ENCODE data around the gene GALNT15.

The GALNT15 gene

DNA sequence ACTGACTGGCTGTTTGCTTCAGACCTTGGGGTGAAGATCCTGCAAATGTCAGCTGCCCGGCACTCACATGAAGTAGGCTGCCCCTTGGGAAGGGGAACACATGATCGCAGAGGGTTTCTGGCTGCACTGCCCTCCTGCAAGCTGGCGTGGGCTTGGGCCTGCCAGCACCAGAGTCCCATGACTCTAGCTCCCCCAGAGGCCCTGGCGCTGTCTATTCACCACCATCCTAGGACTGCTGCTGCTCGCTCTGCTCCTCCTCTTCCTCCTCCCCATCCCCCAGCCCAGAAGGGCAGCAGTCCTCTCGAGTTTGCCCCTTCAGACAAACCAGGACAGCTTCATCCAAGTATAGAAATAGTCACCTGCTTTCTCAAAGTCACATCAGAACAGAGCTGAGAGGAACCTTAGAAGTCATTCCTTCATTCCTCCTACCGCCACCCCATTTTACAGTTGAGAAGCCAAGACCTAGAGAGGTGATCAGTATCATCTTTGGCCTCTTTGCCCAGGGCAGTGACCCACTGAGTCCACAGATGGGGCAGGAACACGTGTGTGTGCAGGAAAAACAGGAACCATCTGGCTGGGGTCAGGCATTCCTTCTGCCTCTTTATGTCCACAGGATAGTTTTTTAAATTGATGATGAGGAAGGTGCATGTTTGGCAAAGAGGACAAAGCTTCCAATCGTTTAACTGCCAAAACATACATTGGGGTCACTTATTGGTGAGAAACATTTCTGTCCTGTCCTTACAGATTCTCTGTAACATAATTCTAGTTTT, 77.0 kb downstream of the GALNT15 start:
- in situ Hi-C loops (cut with HindIII; ENCODE audit: low sequenced_read_pairs) = no loop called here

DNA sequence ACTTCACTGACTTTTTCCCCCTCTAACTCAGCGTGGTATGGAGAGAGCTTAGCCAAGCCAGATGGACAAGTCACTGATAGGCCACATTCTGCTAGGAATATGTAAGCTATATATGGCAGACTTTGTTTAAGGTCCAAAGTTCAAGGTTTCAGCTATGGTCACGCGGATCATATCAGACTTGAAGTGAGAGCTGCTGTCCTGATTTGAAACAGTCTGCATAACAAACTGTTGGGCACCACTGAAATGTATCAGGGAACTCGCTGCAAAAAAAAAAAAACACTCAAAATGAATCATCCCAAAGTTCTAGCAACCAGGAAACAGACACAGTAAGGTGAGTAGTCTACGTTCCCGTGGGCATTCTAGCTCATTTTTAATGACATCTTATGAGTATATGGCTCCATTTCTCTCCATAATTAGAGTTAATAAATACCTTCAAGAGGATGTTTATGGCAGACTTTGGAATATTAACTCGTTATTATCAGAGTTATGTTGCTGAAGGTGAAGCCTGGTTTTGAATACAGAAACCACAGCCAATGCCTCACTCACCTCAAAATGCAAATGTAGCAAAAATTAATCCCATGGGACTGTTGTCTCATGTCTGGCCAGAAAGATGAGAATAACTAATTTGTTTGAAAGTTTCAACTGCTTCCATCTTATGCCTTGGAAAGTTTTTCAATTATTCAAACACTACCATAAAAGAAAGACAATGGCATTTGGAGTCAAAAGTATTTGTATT, 77.9 kb downstream of the GALNT15 start:
- in situ Hi-C loops (cut with HindIII; ENCODE audit: low sequenced_read_pairs) = no loop called here

DNA sequence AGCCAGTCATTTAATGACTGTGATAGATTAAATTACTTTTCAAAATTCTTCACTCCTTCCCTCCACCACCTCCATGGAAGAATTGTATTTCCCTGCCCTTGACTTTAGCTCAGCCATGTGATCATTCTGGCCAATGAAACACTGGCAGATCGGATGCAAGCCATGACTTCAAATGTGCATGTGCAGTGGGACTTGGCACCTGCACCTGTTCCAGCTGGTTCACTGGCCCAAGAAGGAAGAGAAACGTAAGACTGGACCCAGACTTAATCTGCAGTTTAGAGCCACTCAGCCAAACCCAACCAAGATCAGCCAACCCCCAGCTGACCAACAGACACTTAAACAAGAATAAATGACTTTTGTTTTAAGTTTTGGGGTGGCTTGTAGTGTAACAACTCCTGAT, 78.5 kb downstream of the GALNT15 start:
- in situ Hi-C loops (cut with HindIII; ENCODE audit: low sequenced_read_pairs) = no loop called here

DNA sequence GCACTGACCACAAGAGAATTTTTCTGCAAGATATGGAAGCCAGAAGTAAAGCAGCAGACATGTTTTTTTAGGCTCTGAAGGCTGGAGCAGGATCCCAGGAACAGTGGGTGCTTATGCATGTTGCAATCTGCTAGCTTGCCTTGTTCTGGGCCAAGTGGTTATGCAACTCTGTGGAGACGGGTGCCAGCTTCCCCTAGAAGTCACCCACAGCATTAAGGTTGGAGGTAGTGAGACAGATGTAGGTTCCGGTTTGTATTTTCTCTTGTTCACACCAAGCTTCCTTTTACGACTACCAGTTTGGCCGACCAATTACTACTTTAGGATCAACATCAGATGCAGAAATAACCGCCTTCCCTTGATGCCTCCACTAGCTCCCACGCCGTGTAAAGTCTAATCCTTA, 79.1 kb downstream of the GALNT15 start:
- in situ Hi-C loops (cut with HindIII; ENCODE audit: low sequenced_read_pairs) = no loop called here

- in situ Hi-C loops (cut with HindIII; ENCODE audit: low sequenced_read_pairs) = no loop called here
Measured at GRCh38 chr3:16254916-16255315, 80.4 kb downstream of the GALNT15 start.

- in situ Hi-C loops (cut with HindIII; ENCODE audit: low sequenced_read_pairs) = no loop called here
Measured at GRCh38 chr3:16255326-16255725, 80.8 kb downstream of the GALNT15 start.

- in situ Hi-C loops (cut with HindIII; ENCODE audit: low sequenced_read_pairs) = no loop called here
Measured at GRCh38 chr3:16255726-16256125, 81.2 kb downstream of the GALNT15 start.

- in situ Hi-C loops (cut with HindIII; ENCODE audit: low sequenced_read_pairs) = no loop called here
Measured at GRCh38 chr3:16257309-16257708, 82.8 kb downstream of the GALNT15 start.

- in situ Hi-C loops (cut with HindIII; ENCODE audit: low sequenced_read_pairs) = no loop called here
Measured at GRCh38 chr3:16258177-16258576, 83.7 kb downstream of the GALNT15 start.

DNA sequence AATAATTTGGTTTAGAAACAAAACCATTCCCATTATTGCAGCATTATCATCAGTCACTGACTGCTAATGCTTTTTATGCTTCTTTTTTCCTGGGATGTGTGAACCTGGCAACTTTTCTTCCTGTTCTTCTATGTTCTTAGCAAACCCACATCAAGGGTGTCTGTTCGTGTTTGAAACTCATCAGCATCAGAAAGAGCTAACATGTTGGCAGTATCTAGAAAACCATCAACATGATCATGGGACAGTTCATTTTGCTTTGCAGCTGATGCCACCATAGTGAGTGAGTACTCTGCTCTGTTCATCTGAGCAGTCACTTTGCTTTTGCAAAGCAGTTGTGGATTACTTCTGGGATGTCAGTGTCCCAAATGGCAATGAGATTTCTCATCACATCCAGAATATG, 84.4 kb downstream of the GALNT15 start:
- in situ Hi-C loops (cut with HindIII; ENCODE audit: low sequenced_read_pairs) = no loop called here

- in situ Hi-C loops (cut with HindIII; ENCODE audit: low sequenced_read_pairs) = no loop called here
Measured at GRCh38 chr3:16260046-16260445, 85.6 kb downstream of the GALNT15 start.

- in situ Hi-C loops (cut with HindIII; ENCODE audit: low sequenced_read_pairs) = no loop called here
Measured at GRCh38 chr3:16262174-16262573, 87.7 kb downstream of the GALNT15 start.

- in situ Hi-C loops (cut with HindIII; ENCODE audit: low sequenced_read_pairs) = no loop called here
Measured at GRCh38 chr3:16264174-16264707, 89.8 kb downstream of the GALNT15 start.

- in situ Hi-C loops (cut with HindIII; ENCODE audit: low sequenced_read_pairs) = no loop called here
Measured at GRCh38 chr3:16264708-16265454, 90.4 kb downstream of the GALNT15 start, which contains the start of the genes DPH3 and OXNAD1. Gene DPH3 (minus strand): TSS chr3:16264943. CDS start chr3:16264876, 67 bp downstream. Gene OXNAD1 (plus strand): TSS chr3:16265212. CDS start chr3:16270953, 5,741 bp downstream.

GRCh38 chr3:16265455-16265786, 90.9 kb downstream of the GALNT15 start:
- in situ Hi-C loops (cut with HindIII; ENCODE audit: low sequenced_read_pairs) = no loop called here

GRCh38 chr3:16266714-16267113, 92.2 kb downstream of the GALNT15 start:
- in situ Hi-C loops (cut with HindIII; ENCODE audit: low sequenced_read_pairs) = no loop called here

DNA sequence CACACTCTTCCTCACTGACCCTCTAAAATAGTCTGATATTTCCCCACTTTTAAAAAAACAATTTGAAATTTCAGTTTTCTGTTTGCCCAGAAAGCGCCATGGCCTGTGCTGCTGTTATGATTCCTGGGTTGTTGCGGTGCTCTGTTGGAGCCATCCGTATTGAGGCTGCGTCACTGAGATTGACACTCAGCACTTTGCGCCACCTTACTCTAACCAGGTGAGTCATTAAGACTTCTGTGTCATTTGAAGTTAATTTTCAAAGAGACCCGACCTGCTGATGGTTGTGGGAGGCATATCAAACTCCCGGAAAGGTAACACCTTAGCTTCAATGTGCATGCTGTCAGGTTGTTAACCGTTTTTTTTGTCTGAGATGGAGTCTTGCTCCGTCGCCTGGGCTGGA, 96.4 kb downstream of the GALNT15 start:
- in situ Hi-C loops (cut with HindIII; ENCODE audit: low sequenced_read_pairs) = no loop called here

DNA sequence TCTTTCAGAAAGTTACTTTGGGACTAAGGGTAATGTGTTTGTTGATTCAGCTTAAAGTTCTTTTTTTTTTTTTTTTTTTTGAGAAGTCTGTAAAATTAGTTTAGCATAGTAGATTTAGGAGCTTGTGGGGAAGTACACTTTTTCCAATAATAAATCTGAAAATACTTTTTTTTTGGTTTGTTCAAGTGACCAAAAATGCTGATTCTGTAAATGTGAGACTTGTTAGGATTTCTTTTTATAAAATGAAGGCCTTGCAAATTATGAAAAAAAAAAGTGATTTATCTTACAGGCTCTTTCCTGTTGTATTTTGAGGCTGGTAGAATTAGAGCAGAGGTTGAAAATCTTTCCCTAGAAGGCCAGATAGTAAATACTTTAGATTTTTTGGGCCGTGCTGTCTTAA, 98.1 kb downstream of the GALNT15 start:
- in situ Hi-C loops (cut with HindIII; ENCODE audit: low sequenced_read_pairs) = no loop called here

- in situ Hi-C loops (cut with HindIII; ENCODE audit: low sequenced_read_pairs) = no loop called here
Measured at GRCh38 chr3:16273867-16274266, 99.4 kb downstream of the GALNT15 start.

- in situ Hi-C loops (cut with HindIII; ENCODE audit: low sequenced_read_pairs) = no loop called here
Measured at GRCh38 chr3:16277471-16277870, 103.0 kb downstream of the GALNT15 start.

All from DLD1 (cell line).